DOHH2 (cell line): ENCODE data around the gene JUN.

Experiments
- EZH2phosphoT487 ChIP-seq: fragments of 200-600 bp; sonication (generic); IDR thresholded peaks from 2 replicates; pipeline ENCODE4 v1.6.1; 2017; ENCODE audit warnings: borderline replicate concordance, mild to moderate bottlenecking, antibody characterized with exemption, low read length, moderate library complexity, mixed read lengths
- TF ChIP-seq, protein P1 (sequence below): fragments of 200-600 bp; sonication (generic); IDR thresholded peaks from one replicate; pipeline ENCODE4 v1.5.1; 2014; ENCODE audit warnings: antibody characterized with exemption, mild to moderate bottlenecking, low read depth, low read length; ENCODE audit not compliant: poor library complexity, severe bottlenecking

GRCh38 chr1:58735586-58735985 lies 48.3 kb downstream of the JUN start:
- TF ChIP-seq, protein P1, sequence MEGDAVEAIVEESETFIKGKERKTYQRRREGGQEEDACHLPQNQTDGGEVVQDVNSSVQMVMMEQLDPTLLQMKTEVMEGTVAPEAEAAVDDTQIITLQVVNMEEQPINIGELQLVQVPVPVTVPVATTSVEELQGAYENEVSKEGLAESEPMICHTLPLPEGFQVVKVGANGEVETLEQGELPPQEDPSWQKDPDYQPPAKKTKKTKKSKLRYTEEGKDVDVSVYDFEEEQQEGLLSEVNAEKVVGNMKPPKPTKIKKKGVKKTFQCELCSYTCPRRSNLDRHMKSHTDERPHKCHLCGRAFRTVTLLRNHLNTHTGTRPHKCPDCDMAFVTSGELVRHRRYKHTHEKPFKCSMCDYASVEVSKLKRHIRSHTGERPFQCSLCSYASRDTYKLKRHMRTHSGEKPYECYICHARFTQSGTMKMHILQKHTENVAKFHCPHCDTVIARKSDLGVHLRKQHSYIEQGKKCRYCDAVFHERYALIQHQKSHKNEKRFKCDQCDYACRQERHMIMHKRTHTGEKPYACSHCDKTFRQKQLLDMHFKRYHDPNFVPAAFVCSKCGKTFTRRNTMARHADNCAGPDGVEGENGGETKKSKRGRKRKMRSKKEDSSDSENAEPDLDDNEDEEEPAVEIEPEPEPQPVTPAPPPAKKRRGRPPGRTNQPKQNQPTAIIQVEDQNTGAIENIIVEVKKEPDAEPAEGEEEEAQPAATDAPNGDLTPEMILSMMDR = no peak
- TF ChIP-seq EZH2phosphoT487 = no peak
